22Rv1 (cell line): Measurements from ENCODE around the gene KRTAP5-8.
"Not testable (repeated sequence)": the region's sequence is repeated elsewhere in the genome, so short reads cannot be mapped to it uniquely, and the experiment has no call there.

Experiments used
- H3K27ac ChIP-seq: fragments of 450-650 bp; 2 replicates; pipeline ENCODE4 v1.5.1; 2017
- CTCF ChIP-seq: fragments of 450-650 bp; IDR thresholded peaks from 2 replicates; pipeline ENCODE4 v1.5.1; 2017; ENCODE audit warnings: mild to moderate bottlenecking
- ZFX ChIP-seq: fragments of 450-650 bp; IDR thresholded peaks from 2 replicates; pipeline ENCODE4 v1.6.1; 2017; ENCODE audit warnings: antibody characterized with exemption, borderline replicate concordance

KRTAP5-8 gene

GRCh38 chr11:71518506-71519471, 19.0 kb upstream of the KRTAP5-8 start:
- H3K27ac ChIP-seq, result no peak overlapping the region
- no peak for TF ChIP-seq CTCF
- no peak for TF ChIP-seq ZFX

- no peak overlapping the region for H3K27ac ChIP-seq
- TF ChIP-seq ZFX (no peak), CTCF (no peak)
These were observed 18.3 kb upstream of the KRTAP5-8 start for GRCh38 chr11:71519546-71519945.

- H3K27ac ChIP-seq, result no peak overlapping the region; the same call in 1 of the 2 replicates
- TF ChIP-seq ZFX, result no peak
- TF ChIP-seq CTCF, result no peak
These were observed 12.5 kb upstream of the KRTAP5-8 start for GRCh38 chr11:71525188-71525937.

- TF ChIP-seq ZFX (no peak), CTCF (no peak)
- H3K27ac ChIP-seq, result no peak overlapping the region; the same call in 1 of the 2 replicates
These were observed 11.8 kb upstream of the KRTAP5-8 start for GRCh38 chr11:71525938-71526495.

GRCh38 chr11:71526796-71527575, 10.8 kb upstream of the KRTAP5-8 start, which contains the start of gene KRTAP5-7:
Gene KRTAP5-7, plus strand, starts transcription at chr11:71527267. Its CDS starts 34 bp downstream, at chr11:71527301.
- not testable (repeated sequence) for H3K27ac ChIP-seq

DNA sequence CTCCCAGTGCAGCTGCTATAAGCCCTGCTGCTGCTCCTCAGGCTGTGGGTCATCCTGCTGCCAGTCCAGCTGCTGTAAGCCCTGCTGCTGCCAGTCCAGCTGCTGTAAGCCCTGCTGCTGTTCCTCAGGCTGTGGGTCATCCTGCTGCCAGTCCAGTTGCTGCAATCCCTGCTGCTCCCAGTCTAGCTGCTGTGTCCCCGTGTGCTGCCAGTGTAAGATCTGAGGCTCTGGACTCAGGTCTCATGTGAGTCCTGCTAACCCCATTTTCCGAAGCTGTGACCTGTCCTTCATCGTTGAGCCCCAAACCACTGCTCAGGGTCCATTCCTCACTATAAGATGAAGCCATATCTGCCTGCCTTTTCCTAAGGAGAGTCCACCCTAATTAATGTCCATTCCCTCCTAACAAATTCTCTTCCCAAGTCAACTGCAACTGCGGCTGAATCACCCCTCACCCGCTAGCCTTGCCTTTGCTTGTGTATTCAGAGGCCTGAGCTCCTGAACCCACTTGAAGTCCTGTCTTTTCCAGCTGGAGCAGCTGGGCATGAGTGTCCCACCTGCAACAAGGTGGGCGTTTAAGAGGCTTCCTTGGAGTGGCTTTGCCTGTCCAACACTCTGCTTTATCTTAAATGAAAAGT, 10.1 kb upstream of the KRTAP5-8 start:
- H3K27ac ChIP-seq, result no peak overlapping the region
- TF ChIP-seq CTCF (no peak), ZFX (no peak)

GRCh38 chr11:71530602-71531001, 7.2 kb upstream of the KRTAP5-8 start:
- no peak for TF ChIP-seq CTCF
- no peak for TF ChIP-seq ZFX

More at GRCh38 chr11:71530602-71531001, 7.2 kb upstream of the KRTAP5-8 start:
- no peak overlapping the region for H3K27ac ChIP-seq
